Esophagus squamous epithelium (tissue), 4 donors: ENCODE data around the gene PARD3.

Experiments used
- CTCF ChIP-seq, 6 experiments: fragments of 450-650 bp in 4 of 6; fragments of 200-600 bp in 2 of 6; sonication (generic) in 2 of 6; IDR thresholded peaks; one replicate each; pipeline ENCODE4 v1.5.1; 2016 to 2019; ENCODE audit warnings: antibody characterized with exemption in 6 of 6, mild to moderate bottlenecking in 4 of 6, moderate library complexity in 4 of 6
- POLR2A ChIP-seq, 4 donors: fragments of 450-650 bp; IDR thresholded peaks; one replicate each; pipeline ENCODE4 v1.6.1; 2017; ENCODE audit warnings: antibody characterized with exemption in 4 of 4, mild to moderate bottlenecking in 4 of 4, moderate library complexity in 3 of 4

- TF ChIP-seq CTCF (IDR thresholded peaks at IDR 0.05): no peak
- TF ChIP-seq POLR2A (IDR thresholded peaks at IDR 0.05): no peak
These were observed 234.5 kb downstream of the PARD3 start for GRCh38 chr10:34580643-34581042.
